ENCODE data around the gene PNMA6E.

The PNMA6E gene

GRCh38 chrX:153347530-153347929, 53.6 kb downstream of the PNMA6E start:
- FAIRE-seq, result no peak
